HL-60 (cell line): Measurements from ENCODE around the gene RAB12.

Source experiments
- DNase-seq, 2 experiments: peaks; one replicate each; pipeline ENCODE4 v3.0.0-alpha.2; 2010 to 2020; ENCODE audit warnings: low read depth in 1 of 2, low spot score in 1 of 2
- H3K27ac ChIP-seq: fragments of 250-450 bp; sonication (Bioruptor Pico); replicated peaks from 2 replicates; pipeline ENCODE4 v1.5.1; 2020; ENCODE audit warnings: mild to moderate bottlenecking, moderate library complexity
- H3K27me3 ChIP-seq: fragments of 250-450 bp; sonication (Bioruptor Pico); 2 replicates; pipeline ENCODE4 v1.5.1; 2021; ENCODE audit warnings: mild to moderate bottlenecking, moderate library complexity; ENCODE audit not compliant: insufficient read depth, poor library complexity, severe bottlenecking
- H3K4me3 ChIP-seq: replicated peaks from 2 replicates; pipeline ENCODE4 v1.5.1; 2011; ENCODE audit warnings: mild to moderate bottlenecking, control low read depth, low read length; ENCODE audit not compliant: insufficient read depth
- CTCF ChIP-seq: IDR thresholded peaks from one replicate; pipeline ENCODE4 v1.5.1; 2011; ENCODE audit warnings: low read length, control low read depth, inconsistent platforms; ENCODE audit not compliant: insufficient read depth
- GABPA ChIP-seq: IDR thresholded peaks from 2 replicates; pipeline ENCODE4 v1.6.1; 2012; ENCODE audit warnings: low read depth
- POLR2AphosphoS5 ChIP-seq: IDR thresholded peaks from 2 replicates; pipeline ENCODE4 v1.6.1; 2012; ENCODE audit warnings: low read depth
- SPI1 ChIP-seq: IDR thresholded peaks from 2 replicates; pipeline ENCODE4 v1.6.1; 2012; ENCODE audit warnings: low read depth, mild to moderate bottlenecking, borderline replicate concordance
- TF ChIP-seq, protein P1 (sequence below): IDR thresholded peaks from 2 replicates; pipeline ENCODE4 v1.6.1; 2012; ENCODE audit warnings: low read depth; ENCODE audit not compliant: insufficient replicate concordance

RAB12 gene

GRCh38 chr18:8601277-8602032 lies 7.8 kb upstream of the RAB12 start:
- peak; percentile 99 for TF ChIP-seq SPI1
- no peak for TF ChIP-seq GABPA
- DNase-seq, result peak in 1 of 2 experiments; percentile 68
- Histone ChIP-seq H3K4me3 (no peak overlapping the region), H3K27me3 (no peaks in the 10 kb centered on the region), H3K27ac (no peak overlapping the region)

DNA sequence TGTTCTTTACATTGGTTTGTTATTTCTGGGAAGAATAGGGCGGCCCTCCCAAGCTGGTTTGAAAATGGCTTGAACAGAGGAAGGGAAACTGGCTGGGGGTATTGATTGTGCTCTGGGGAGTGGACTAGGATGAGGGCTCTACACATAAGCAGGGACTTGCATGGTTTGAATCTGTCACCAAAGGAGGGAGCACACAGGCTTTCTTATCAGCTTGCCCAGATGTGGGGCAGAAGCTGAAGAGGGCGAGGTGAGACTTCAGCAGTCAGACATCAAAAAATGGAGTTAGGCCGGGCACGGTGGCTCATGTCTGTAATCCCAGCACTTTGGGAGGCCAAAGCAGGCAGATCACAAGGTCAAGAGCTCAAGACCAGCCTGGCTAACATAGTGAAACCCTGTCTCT lies 7.2 kb upstream of the RAB12 start:
- Histone ChIP-seq H3K27ac (no peak overlapping the region), H3K4me3 (no peak overlapping the region), H3K27me3 (no peaks in the 10 kb centered on the region)
- TF ChIP-seq CTCF (no peak), POLR2AphosphoS5 (no peak), GABPA (no peak), SPI1 (no peak)
- TF ChIP-seq, protein P1, sequence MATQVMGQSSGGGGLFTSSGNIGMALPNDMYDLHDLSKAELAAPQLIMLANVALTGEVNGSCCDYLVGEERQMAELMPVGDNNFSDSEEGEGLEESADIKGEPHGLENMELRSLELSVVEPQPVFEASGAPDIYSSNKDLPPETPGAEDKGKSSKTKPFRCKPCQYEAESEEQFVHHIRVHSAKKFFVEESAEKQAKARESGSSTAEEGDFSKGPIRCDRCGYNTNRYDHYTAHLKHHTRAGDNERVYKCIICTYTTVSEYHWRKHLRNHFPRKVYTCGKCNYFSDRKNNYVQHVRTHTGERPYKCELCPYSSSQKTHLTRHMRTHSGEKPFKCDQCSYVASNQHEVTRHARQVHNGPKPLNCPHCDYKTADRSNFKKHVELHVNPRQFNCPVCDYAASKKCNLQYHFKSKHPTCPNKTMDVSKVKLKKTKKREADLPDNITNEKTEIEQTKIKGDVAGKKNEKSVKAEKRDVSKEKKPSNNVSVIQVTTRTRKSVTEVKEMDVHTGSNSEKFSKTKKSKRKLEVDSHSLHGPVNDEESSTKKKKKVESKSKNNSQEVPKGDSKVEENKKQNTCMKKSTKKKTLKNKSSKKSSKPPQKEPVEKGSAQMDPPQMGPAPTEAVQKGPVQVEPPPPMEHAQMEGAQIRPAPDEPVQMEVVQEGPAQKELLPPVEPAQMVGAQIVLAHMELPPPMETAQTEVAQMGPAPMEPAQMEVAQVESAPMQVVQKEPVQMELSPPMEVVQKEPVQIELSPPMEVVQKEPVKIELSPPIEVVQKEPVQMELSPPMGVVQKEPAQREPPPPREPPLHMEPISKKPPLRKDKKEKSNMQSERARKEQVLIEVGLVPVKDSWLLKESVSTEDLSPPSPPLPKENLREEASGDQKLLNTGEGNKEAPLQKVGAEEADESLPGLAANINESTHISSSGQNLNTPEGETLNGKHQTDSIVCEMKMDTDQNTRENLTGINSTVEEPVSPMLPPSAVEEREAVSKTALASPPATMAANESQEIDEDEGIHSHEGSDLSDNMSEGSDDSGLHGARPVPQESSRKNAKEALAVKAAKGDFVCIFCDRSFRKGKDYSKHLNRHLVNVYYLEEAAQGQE, result no peak
- DNase-seq, result no peak

DNA sequence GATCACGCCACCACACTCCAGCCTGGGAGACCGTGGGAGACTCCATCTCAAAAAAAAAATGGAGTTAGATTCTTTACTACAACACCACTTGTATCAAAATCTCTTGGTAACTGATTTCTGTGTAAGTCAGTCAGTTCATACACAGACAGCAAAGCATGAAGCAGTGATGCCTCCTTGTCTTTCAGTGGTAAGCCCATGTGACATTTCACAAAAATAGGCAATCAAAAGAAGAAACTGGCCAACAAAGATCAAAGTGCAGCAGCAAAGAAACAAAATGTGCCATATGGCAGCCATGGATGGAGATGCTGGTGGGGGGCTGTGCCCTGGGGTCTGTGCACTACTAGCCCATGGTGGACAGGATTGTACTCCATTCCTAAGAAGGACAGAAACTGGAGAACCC lies 6.7 kb upstream of the RAB12 start:
- Histone ChIP-seq H3K4me3 (no peak overlapping the region), H3K27me3 (no peaks in the 10 kb centered on the region), H3K27ac (no peak overlapping the region)
- DNase-seq, result no peak
- no peak for TF ChIP-seq CTCF
- TF ChIP-seq, protein P1, result no peak
- no peak for TF ChIP-seq GABPA
- no peak for TF ChIP-seq SPI1
- TF ChIP-seq POLR2AphosphoS5, result no peak

DNA sequence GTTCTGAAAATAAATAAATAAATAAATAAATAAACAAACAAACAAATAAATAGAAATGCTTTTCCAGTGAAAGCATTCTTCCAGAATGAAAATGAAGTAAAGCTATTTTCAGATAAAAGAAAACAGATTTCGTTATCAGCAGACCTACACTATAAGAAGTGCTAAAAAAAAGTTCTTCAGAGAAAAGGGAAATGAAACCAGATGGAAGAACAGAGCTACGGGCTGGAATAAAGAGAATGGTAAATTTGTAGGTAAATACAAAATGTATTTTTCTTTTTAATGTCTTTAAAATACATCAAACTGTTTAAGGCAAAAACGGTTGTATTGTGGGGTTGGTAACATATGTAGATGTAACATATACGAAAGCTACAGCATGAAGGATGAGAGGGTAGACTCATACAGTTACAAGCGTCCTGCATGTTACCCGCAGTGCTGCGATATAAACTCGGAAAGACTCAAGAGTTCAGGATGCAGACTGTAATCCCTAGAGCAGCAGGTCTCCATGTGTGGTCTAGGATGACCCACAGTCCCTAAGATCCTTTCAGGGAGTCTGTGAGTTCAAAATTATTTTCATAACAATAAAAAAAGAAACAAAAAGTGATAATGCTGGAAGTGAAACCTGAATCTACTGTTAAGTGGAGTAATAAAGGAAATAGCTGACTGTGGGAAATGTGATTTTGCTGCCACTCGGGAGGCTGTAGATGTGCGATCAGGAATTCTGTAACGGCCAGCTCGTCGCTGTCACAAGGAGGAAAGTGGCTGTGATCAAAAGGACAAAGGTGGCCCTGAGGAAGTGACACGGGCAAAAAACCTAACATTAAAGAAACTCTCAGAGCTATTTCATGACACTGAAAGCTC lies 5.3 kb upstream of the RAB12 start:
- H3K4me3 ChIP-seq, result peak overlapping the region; percentile 43
- H3K27me3 ChIP-seq, result no peaks in the 10 kb centered on the region
- no peak for TF ChIP-seq POLR2AphosphoS5
- H3K27ac ChIP-seq, result no peak overlapping the region
- DNase-seq, result no peak
